Measurements from ENCODE around the gene POU2AF1. TPM values are rescaled to one million over a fixed set of nuclear protein-coding genes. Genes with fewer than 3 reads are reported as not detected.

The POU2AF1 gene
- total RNA-seq, 1 donor from 2014 or later = not detected

DNA sequence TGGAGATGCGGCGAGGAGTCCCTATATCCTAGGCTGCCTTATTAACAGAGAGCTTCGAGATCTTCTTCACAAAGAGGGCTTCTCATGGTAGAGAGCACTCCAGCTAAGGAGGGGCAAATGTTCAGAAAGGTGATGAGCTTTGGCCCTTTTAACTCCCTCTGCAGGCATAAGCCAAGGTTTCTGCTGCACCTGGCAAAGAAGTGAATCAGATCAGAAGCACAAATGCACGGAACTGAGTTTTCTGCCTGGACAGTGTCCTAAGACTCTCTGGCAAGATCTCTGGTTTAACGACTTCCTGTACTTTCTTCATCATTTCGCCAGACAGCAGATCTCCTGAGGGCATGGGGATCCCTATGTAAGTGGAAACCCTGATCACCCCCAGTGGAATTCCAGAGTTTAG lies 43.5 kb downstream of the POU2AF1 start:
- no peak for TF ChIP-seq CTCF (conservative IDR thresholded peaks at IDR 0.05)
- no peaks in the 10 kb centered on the region for H3K9me3 Mint-ChIP-seq
- H3K4me1 Mint-ChIP-seq = peaks cover 13% of the 10 kb centered on the region
- H3K27ac Mint-ChIP-seq (ENCODE audit: unreplicated experiment) = no peak overlapping the region
- H3K4me3 Mint-ChIP-seq = no peak overlapping the region
- no peak for DNase-seq (ENCODE audit: low read depth, low spot score)
- peaks cover 6% of the 10 kb centered on the region for H3K36me3 Mint-ChIP-seq (ENCODE audit: low read depth)
- H3K27me3 Mint-ChIP-seq (ENCODE audit: low read depth) = no peaks in the 10 kb centered on the region

GRCh38 chr11:111334532-111335502 lies 44.3 kb downstream of the POU2AF1 start:
- TF ChIP-seq CTCF (conservative IDR thresholded peaks at IDR 0.05) = no peak
- no peaks in the 10 kb centered on the region for H3K27me3 Mint-ChIP-seq (ENCODE audit: low read depth)
- no peaks in the 10 kb centered on the region for H3K9me3 Mint-ChIP-seq
- peaks cover 5% of the 10 kb centered on the region for H3K36me3 Mint-ChIP-seq (ENCODE audit: low read depth)
- no peak overlapping the region for H3K27ac Mint-ChIP-seq (ENCODE audit: unreplicated experiment)
- H3K4me3 Mint-ChIP-seq = no peak overlapping the region
- peaks cover 13% of the 10 kb centered on the region for H3K4me1 Mint-ChIP-seq
- DNase-seq (ENCODE audit: low read depth, low spot score) = no peak

DNA sequence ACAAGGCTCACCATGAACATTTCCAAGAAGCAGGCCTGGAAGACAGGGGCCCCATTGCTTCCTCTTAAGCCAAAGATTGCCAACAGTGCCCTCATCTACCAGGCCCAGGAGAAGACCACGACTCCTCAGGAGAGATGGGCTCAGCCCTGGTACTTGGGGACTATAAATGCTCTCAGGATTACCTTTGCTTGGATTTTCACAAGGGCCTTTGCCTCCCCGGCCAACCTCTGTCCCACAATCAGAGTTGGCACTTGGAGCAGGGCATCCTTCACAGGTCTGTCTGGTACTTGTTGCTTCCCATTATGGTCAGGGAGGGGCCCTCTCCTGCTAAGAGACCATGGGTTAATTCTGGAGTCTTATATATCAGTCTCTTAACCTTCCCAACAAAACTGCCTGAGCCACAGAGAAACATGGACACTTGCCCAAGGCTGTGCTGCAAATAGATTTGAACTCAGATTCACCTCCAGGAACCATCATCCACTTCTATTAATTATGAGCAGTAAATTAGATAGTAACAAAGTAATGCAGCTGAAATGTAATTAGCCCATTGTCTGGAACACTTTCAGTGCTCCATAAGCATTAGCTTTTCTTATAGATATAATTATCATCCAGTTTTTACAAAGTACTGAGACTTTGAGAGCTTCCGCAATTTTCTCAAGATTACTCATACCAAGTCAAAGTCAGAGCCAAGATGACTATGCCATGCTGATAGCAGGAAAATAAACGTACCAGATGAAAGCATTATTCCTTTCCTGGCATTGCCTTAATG lies 47.2 kb downstream of the POU2AF1 start:
- no peak for DNase-seq (ENCODE audit: low read depth, low spot score)
- H3K36me3 Mint-ChIP-seq (ENCODE audit: low read depth) = no peaks in the 10 kb centered on the region
- TF ChIP-seq CTCF (conservative IDR thresholded peaks at IDR 0.05) = no peak
- H3K9me3 Mint-ChIP-seq = no peaks in the 10 kb centered on the region
- H3K27ac Mint-ChIP-seq (ENCODE audit: unreplicated experiment) = no peak overlapping the region
- H3K4me1 Mint-ChIP-seq = peaks cover 13% of the 10 kb centered on the region
- no peak overlapping the region for H3K4me3 Mint-ChIP-seq
- no peaks in the 10 kb centered on the region for H3K27me3 Mint-ChIP-seq (ENCODE audit: low read depth)

GRCh38 chr11:111330234-111330893 lies 48.7 kb downstream of the POU2AF1 start:
- no peaks in the 10 kb centered on the region for H3K9me3 Mint-ChIP-seq
- no peaks in the 10 kb centered on the region for H3K27me3 Mint-ChIP-seq (ENCODE audit: low read depth)
- no peak for TF ChIP-seq CTCF (conservative IDR thresholded peaks at IDR 0.05)
- peaks cover 7% of the 10 kb centered on the region for H3K4me1 Mint-ChIP-seq
- no peaks in the 10 kb centered on the region for H3K36me3 Mint-ChIP-seq (ENCODE audit: low read depth)
- no peak overlapping the region for H3K4me3 Mint-ChIP-seq
- H3K27ac Mint-ChIP-seq (ENCODE audit: unreplicated experiment) = no peak overlapping the region
- no peak for DNase-seq (ENCODE audit: low read depth, low spot score)
